KOPT-K1 (cell line): ENCODE results near the gene ANKRD42.
"Not testable (repeated sequence)": the region's sequence is repeated elsewhere in the genome, so short reads cannot be mapped to it uniquely, and the experiment has no call there.

ENCODE experiments used
- H3K27ac ChIP-seq: fragments of 200-600 bp; sonication (generic); 2 replicates; pipeline ENCODE4 v1.5.1; 2016; ENCODE audit warnings: antibody characterized with exemption, mild to moderate bottlenecking, low read depth, low read length; ENCODE audit not compliant: poor library complexity, severe bottlenecking
- H3K36me3 ChIP-seq: fragments of 200-600 bp; sonication (generic); 2 replicates; pipeline ENCODE4 v1.5.1; 2017; ENCODE audit warnings: antibody characterized with exemption, mild to moderate bottlenecking, low read length, moderate library complexity; ENCODE audit not compliant: insufficient read depth
- H3K9me3 ChIP-seq: fragments of 200-600 bp; sonication (generic); 2 replicates; pipeline ENCODE4 v1.5.1; 2017; ENCODE audit warnings: antibody characterized with exemption, low read length, mild to moderate bottlenecking; ENCODE audit not compliant: insufficient read depth, poor library complexity, severe bottlenecking

Gene ANKRD42

DNA sequence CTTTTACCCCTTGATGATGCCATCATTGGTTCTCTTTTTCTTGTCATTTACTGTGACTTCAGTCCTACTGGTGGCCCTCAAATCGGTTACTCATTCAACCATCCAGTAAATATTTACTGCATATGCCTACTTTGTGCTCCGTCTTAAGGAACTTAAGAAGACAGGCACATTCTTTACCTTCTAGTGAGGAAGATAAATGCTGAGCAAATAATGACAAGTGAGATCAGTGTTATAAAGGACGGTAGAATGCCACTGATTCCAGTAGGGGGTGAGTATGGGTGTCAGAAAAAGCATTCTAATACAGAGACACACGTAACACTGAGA, 1.6 kb downstream of the ANKRD42 start:
- H3K9me3 ChIP-seq: no peaks in the 10 kb centered on the region
- H3K36me3 ChIP-seq: peaks cover 23% of the 10 kb centered on the region
- H3K27ac ChIP-seq: no peak overlapping the region

DNA sequence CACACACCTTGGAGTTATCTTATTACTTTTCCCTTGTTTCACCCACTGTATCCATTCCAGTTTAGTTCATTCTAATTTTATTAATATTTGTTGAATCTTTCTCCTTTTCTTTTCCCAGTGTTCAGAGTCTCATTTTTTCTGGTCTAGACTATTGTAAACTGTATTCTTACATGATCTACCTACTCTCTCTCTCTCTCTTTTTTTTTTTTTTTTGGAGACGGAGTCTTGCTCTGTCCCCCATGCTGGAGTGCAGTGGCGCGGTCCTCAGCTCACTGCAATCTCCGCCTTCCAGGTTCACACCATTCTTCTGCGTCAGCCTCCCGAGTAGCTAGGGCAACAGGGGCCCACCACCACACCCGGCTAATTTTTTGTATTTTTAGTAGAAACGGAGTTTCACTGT, 2.1 kb downstream of the ANKRD42 start:
- Histone ChIP-seq H3K9me3 (no peaks in the 10 kb centered on the region), H3K36me3 (peaks cover 17% of the 10 kb centered on the region), H3K27ac (no peak overlapping the region)

DNA sequence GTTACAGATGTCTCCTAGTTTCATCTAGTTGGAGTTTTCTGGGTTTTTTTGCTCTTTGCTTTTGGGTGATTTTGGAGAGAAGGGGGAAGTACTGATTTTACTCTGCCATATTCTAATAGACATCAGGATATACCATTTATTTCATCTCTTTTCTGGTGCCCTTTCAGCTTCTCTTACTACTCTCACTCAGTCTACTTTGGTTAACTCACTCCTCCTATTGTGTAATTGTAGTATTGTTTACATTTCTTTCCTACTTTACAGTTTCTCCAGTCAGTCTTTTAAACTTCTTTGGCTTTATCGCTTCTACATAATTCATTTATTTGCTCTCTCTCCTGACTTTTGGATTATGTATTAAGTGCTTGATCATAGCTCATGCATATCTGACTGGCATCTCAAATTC, 6.5 kb downstream of the ANKRD42 start:
- Histone ChIP-seq H3K9me3 (no peaks in the 10 kb centered on the region), H3K27ac (no peak overlapping the region), H3K36me3 (no peaks in the 10 kb centered on the region)

DNA sequence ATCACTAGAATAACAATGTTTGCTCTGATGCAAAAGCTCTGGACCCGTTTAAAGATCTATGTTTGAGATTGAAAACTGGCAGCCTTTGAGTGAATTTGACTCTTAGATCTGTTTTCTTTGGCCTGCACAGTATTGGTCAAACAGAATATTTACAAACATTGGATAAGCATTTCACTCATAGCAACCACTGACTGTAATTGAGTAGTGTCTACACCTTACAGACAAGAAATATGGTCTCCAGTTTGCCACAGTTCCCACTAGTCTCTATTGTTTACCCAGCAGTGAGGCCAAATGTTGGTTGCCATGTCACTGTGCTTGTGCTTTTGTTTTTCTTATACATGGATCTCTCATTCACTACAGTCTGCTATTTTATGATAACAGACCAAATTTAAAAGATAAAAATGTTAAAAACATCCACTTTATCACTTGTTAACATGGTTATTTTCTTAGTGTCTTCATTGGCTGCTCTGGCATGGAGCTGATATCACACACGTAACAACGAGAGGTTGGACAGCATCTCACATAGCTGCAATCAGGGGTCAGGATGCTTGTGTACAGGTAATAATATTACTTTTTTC, 12.2 kb downstream of the ANKRD42 start:
- H3K36me3 ChIP-seq: no peaks in the 10 kb centered on the region
- H3K9me3 ChIP-seq: no peaks in the 10 kb centered on the region
- H3K27ac ChIP-seq: no peak overlapping the region

DNA sequence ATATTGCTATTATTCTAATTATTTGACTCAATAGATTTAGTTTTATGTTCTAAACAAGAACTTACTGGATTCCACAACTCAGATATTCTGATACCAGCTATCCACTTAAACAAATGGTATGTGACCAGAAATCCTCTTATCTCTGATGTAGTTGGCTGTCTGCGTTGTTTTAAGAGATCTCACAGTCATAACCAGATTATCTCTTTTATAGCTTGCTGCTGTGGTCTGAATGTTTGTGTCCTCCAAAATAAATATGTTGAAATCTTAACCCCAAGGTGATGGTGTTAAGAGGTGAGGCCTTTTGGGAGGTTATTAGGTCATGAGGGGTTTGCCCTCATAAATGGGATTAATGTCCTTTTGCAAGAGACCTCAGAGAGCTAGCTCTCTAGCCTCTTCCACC, 12.7 kb downstream of the ANKRD42 start:
- Histone ChIP-seq H3K9me3 (no peaks in the 10 kb centered on the region), H3K27ac (no peak overlapping the region), H3K36me3 (no peaks in the 10 kb centered on the region)

DNA sequence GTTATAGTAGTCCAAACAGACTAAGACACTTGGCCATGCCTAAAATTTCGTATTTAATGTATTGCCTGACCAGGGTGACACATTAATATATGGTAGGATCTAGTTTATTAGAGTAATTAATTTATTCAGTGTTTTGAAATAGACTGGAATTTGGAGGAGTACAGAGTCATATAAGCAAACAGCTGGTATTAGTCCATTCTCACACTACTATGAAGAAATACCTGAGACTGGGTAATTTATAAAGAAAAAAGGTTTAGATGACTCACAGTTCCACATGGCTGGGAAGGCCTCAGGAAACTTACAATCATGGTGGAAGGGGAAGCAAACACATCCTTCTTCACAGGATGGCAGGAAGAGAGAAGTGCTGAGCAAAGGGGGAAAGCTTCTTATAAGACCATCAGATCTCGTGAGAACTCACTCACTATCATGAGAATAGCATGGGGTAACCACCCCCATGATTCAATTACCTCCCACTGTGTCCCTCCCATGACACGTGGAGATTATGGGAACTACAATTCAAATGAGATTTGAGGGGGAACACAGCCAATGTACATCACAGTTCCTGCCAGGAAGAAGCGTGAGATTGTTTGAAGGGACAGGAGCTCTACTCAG, 13.4 kb downstream of the ANKRD42 start:
- not testable (repeated sequence) for H3K36me3 ChIP-seq, H3K9me3 ChIP-seq, H3K27ac ChIP-seq

DNA sequence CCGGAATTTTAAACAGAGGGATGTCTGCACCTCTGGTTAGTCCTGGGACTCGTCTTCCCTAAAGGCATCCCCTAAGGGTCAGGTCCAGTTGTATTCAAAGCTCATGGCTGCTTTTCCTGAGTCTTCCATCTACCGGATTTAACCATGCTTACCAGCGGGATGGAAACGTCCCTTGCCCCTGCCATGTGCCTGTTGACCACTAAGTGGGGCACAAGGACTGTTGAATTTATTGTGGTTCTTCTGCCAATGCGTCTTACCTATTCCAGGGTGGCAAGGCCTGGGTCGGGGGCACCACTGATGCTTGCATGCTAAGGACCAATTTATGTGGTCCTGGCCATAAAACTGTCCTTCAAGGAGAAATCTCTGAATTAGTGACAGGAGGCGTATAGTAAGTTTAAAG, 25.6 kb downstream of the ANKRD42 start:
- no peaks in the 10 kb centered on the region for H3K9me3 ChIP-seq
- H3K27ac ChIP-seq: no peak overlapping the region

DNA sequence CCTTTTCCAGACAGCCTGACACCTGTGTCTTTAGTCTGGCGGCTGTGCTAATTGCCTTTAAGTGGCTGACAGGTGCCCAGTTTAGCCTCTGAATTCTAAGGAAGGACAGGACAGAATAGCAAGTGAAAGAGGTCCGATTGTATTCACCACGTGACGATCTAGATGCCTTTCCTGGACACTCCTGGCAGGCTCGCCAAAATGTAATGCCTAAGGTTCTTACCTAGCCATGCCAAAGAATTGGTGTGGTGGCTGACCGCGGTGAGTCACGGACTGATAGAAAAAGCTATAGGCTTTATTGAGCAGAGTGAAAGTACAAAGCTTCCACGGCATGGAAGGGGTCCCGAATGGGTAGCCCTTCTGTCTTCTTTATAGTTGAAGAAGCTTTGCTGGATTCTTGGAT, 26.7 kb downstream of the ANKRD42 start:
- Histone ChIP-seq H3K9me3 (no peaks in the 10 kb centered on the region), H3K36me3 (no peaks in the 10 kb centered on the region), H3K27ac (no peak overlapping the region)

More for the DNA sequence above, 25.6 kb downstream of the ANKRD42 start:
- H3K36me3 ChIP-seq: no peaks in the 10 kb centered on the region

DNA sequence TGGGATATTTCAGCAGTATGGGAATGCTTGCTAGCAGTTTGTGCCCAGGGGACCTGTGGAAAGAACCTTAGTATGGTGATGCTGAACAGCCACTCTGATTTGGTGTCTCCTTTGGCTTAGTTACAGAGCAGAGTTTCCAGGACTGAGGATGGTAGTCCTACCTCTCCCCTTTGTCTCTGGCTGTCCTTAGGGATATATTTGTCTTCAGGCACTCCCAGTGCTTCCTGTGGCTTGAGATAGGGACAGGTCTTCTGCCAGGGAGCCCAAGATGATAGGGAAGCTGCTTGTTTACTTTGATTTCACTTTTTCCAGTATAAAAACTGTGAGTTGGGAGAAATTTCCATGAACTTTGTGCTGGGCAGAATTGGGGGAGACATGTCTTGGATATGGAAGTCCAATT, 28.2 kb downstream of the ANKRD42 start:
- H3K36me3 ChIP-seq: no peaks in the 10 kb centered on the region
- H3K27ac ChIP-seq: no peak overlapping the region
- H3K9me3 ChIP-seq: no peaks in the 10 kb centered on the region

DNA sequence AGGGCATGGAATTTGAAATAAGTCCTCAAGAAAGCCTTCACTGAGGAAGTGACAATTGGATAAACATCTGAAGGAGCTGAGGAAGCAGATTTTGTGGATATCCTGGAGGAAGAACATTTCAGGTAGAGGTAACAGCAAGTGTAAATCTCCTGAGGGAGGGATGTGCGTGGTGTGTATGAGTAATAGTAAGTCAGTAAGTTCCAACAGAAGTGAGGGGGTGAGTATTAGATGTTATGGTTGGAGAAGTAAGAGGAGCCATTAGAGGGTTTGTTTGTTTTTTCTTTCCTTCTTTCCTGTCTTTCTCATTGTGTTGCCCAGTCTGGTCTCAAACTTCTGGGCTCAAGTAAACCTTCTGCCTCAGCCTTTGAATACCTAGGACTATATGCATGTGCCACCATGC, 29.0 kb downstream of the ANKRD42 start:
- Histone ChIP-seq H3K27ac (no peak overlapping the region), H3K9me3 (no peaks in the 10 kb centered on the region)

DNA sequence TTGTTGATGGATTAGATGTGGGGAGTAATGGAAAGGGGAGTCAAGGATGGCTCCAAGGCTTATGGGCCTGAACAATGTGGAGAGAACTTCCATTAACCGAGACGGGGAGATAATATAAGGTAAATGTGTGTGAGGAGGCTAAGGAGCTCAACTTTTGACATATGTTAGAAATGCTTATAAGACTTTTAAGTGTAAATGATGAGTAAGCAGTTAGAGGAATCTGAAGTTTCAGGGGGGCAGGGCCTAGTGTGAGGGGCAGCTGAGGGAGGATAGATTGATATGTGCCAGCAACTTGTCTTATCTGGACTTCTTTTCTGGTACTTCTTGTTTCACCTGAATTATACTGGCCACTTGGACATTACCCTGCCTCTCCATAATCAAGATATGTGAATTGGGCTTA, 29.9 kb downstream of the ANKRD42 start:
- no peak overlapping the region for H3K27ac ChIP-seq
- no peaks in the 10 kb centered on the region for H3K36me3 ChIP-seq
- H3K9me3 ChIP-seq: no peaks in the 10 kb centered on the region

More for the DNA sequence above, 29.0 kb downstream of the ANKRD42 start:
- H3K36me3 ChIP-seq: no peaks in the 10 kb centered on the region

DNA sequence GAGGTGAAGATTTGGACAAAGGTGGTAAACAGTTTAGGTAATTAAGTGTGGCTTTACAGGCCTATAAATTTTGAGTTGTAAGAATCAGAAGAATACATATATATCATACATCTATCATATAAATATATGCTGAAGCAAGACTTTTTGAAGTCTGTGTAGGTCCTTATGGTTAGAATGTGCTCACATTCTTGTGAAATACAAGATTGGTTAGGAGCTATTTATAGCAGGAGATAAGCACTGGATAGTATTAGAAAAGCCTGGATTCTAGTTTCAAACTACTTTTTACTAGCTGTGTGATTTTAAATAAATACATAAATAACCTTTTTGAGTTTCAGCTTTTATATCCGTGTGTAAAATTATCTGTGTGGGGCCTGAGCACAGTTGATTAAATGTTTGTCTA, 42.3 kb downstream of the ANKRD42 start:
- Histone ChIP-seq H3K27ac (no peak overlapping the region), H3K36me3 (no peaks in the 10 kb centered on the region), H3K9me3 (no peaks in the 10 kb centered on the region)

DNA sequence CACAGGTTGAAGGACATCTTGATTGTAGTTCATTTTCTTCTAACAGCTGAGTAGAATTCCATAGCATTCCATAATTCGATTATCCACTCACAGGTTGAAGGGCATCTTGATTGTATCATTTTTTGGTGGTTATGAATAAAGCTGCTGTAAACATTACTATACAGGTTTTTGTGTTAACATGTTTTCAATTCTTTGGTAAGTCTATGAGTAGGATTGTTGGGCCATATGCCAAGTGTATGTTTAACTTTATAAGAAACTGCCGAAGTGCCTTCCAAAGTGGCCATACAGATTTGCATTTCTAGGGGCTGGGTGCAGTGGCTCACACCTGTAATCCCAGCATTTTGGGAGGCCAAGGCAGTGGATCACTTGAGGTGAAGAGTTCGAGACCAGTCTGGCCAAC, 44.6 kb downstream of the ANKRD42 start:
- no peaks in the 10 kb centered on the region for H3K9me3 ChIP-seq
- H3K36me3 ChIP-seq: no peaks in the 10 kb centered on the region
- no peak overlapping the region for H3K27ac ChIP-seq

DNA sequence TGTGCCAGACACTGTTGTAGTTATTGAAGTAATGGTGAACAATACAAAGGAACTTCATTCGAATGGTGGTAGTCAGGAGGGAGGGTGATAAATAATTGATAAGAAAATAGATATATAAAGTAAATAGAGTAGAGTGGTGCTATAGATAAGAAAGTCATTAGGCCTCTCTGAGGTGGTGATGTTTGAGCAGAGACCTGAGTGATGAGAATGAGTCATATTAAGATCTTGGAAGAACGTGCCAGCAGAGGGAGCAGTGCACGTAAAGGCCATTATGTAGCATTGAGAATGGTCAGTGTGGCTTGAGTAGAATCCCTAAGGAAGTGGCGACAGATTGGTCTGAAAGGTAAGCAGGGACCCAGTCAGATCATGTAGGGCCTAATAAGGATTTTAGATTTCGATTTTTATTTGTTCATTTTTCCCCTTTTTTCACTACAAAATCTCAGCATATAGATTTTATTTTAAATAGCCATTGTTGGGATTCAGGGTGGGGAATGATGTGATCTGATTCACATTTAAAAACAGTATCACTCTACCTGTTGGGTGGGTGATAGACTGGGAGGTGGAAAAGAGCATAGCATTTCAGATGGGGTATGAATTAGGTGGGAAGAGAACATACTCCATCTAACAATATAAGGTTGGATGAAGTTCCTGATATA, 47.9 kb downstream of the ANKRD42 start:
- no peaks in the 10 kb centered on the region for H3K9me3 ChIP-seq
- H3K27ac ChIP-seq: no peak overlapping the region
- H3K36me3 ChIP-seq: no peaks in the 10 kb centered on the region

DNA sequence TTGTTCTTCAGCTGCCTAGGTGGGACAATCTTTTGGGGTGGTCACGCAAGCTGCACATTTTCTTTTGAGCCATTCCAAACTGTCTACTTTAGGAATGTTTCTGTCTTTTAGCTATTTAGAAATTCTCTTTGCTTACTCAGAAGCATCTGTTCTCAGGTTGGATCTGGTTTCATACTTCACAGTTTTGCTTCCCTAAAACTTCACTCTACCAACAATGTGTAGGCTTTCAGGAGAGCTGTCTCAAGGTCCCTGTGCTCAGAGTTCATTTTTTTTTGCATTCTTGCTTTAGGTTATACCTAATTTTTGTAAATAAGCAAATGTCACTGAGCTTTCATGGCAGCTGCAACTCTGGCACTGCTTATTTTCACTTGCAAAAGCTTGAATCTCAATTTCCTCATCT, 55.9 kb downstream of the ANKRD42 start:
- Histone ChIP-seq H3K9me3 (no peaks in the 10 kb centered on the region), H3K27ac (no peak overlapping the region), H3K36me3 (no peaks in the 10 kb centered on the region)

DNA sequence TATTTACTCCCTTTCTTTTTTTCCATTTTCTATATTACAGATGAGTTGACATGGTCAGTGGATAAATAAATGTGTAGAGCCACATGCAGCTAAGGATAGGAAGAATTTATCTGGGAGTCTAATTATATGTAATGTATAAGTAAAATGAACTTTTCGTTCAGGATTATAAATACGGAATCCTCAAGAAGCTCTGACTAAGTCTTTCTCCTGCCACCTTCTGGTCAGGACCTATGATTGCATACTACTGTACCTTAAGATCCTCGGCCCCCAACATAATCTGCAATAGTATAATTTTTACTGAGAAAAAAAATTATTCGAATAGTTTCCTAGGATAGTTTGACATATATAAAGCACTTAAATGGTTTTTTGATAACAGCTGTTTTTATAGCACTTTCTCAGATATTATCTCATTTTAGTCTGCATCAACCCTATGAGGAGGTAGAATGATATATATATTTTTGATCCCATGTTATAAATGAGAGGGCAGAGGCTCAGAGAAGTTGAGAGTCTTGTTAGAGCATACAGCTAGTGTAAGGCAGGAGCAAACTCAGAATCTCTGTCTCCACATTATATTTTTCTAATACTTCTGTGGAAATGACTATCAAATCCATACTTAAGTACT, 56.6 kb downstream of the ANKRD42 start:
- Histone ChIP-seq H3K9me3 (no peaks in the 10 kb centered on the region), H3K36me3 (no peaks in the 10 kb centered on the region), H3K27ac (no peak overlapping the region)
